GM12878 (cell line): ENCODE data around the gene SCG3. TPM values are rescaled to one million over a fixed set of nuclear protein-coding genes. Genes with fewer than 3 reads are reported as not detected.
A peak's percentile ranks its signal among the peaks of the same experiment; 100 is the strongest.

Source experiments
- ATAC-seq: fragments of 200-7000 bp; cut with Tn5 transposase; 3 replicates; pipeline ENCODE4 v1.9.1; 2020; ENCODE audit warnings: mild to moderate bottlenecking, moderate library complexity
- BruUV-seq: library from RNA; stranded (reverse); fragments of 400-500 nt; replicated peaks from 2 replicates; lab custom pipeline; 2021; lab: Mats Ljungman, UMichigan
- CTCF ChIA-PET: fragments of 300-600 bp; sonication (Branson Sonifier 250); formaldehyde crosslinking; extraction: SDS; loops from one replicate; lab custom pipeline; 2021; ENCODE audit warnings: inconsistent platforms; lab: Yijun Ruan, JAX
- POLR2A ChIA-PET: fragments of 350-600 bp; formaldehyde crosslinking; extraction: SDS; loops from one replicate; lab custom pipeline; 2021; ENCODE audit warnings: inconsistent platforms; lab: Charles Lee
- RAD21 ChIA-PET: fragments of 300-600 bp; sonication (Branson Sonifier 250); formaldehyde crosslinking; loops from one replicate; lab custom pipeline; 2023; ENCODE audit warnings: antibody characterized with exemption; ENCODE audit not compliant: unreplicated experiment; lab: Charles Lee
- SMC1A ChIA-PET: fragments of 300-600 bp; sonication (Branson Sonifier 250); formaldehyde crosslinking; loops from one replicate; lab custom pipeline; 2023; ENCODE audit not compliant: unreplicated experiment, uncharacterized antibody; lab: Charles Lee
- DNase-seq: peaks from one replicate; pipeline ENCODE4 v3.0.0-alpha.2; 2011; ENCODE audit warnings: low read depth, low spot score
- FAIRE-seq: peaks from 3 replicates; lab custom pipeline; 2011; peaks lifted over from hg19 to GRCh38; lab: Jason Lieb, UNC
- H2AFZ ChIP-seq: 2 replicates; pipeline ENCODE4 v1.6.0; 2011; ENCODE audit warnings: low read depth, low read length, control low read depth; ENCODE audit not compliant: control insufficient read depth
- H3K27ac ChIP-seq: 2 replicates; pipeline ENCODE4 v1.5.1; 2011; ENCODE audit warnings: control low read depth; ENCODE audit not compliant: control insufficient read depth, insufficient read depth
- H3K27me3 ChIP-seq, 2 experiments: replicated peaks in 1 of 2; 2 replicates each; pipeline versions ENCODE4 v1.6.0 to v1.6.1; 2011; ENCODE audit warnings: low read length in 1 of 2; ENCODE audit not compliant: control insufficient read depth in 2 of 2, insufficient read depth in 2 of 2
- H3K36me3 ChIP-seq, 2 experiments: 2 replicates each; pipeline ENCODE4 v1.5.1; 2011; ENCODE audit warnings: low read length in 1 of 2; ENCODE audit not compliant: control insufficient read depth in 2 of 2, insufficient read depth in 2 of 2
- H3K4me1 ChIP-seq: 2 replicates; pipeline ENCODE4 v1.6.1; 2011; ENCODE audit warnings: mild to moderate bottlenecking, low read length, moderate library complexity, mixed read lengths; ENCODE audit not compliant: control insufficient read depth, insufficient read depth
- H3K4me2 ChIP-seq: 2 replicates; pipeline ENCODE4 v1.6.0; 2011; ENCODE audit warnings: control low read depth; ENCODE audit not compliant: control insufficient read depth, insufficient read depth
- H3K4me3 ChIP-seq: fragments of 200-600 bp; sonication (generic); 2 replicates; pipeline ENCODE4 v1.5.1; 2016
- H3K79me2 ChIP-seq: 2 replicates; pipeline ENCODE4 v1.6.0; 2011; ENCODE audit warnings: low read length; ENCODE audit not compliant: control insufficient read depth, insufficient read depth
- H3K9ac ChIP-seq: 2 replicates; pipeline ENCODE4 v1.8.0; 2011; ENCODE audit warnings: low read length, control low read depth, mixed read lengths; ENCODE audit not compliant: control insufficient read depth, insufficient read depth
- H3K9me3 ChIP-seq: replicated peaks from 3 replicates; pipeline ENCODE4 v1.5.1; 2011; ENCODE audit warnings: mild to moderate bottlenecking, low read length; ENCODE audit not compliant: control insufficient read depth, insufficient read depth
- H4K20me1 ChIP-seq: 2 replicates; pipeline ENCODE4 v1.6.0; 2011; ENCODE audit not compliant: control insufficient read depth, insufficient read depth
- CTCF ChIP-seq, 3 experiments: IDR thresholded peaks in 2 of 3; conservative IDR thresholded peaks in 1 of 3; 2 replicates each; pipeline ENCODE4 v1.5.1; 2011; ENCODE audit warnings: low read depth in 3 of 3, low read length in 3 of 3, mild to moderate bottlenecking in 3 of 3, control low read depth in 2 of 3, moderate library complexity in 2 of 3, inconsistent platforms in 1 of 3, mixed read lengths in 1 of 3; ENCODE audit not compliant: control insufficient read depth in 2 of 3, insufficient read depth in 1 of 3; ENCODE audit errors: extremely low read depth in 1 of 3
- MXI1 ChIP-seq: fragments of 150-350 bp; IDR thresholded peaks from 2 replicates; pipeline ENCODE4 v1.6.1; 2011; ENCODE audit warnings: low read depth, mild to moderate bottlenecking, inconsistent platforms, low read length, improper control_type of control experiment
- NFYB ChIP-seq: IDR thresholded peaks from 2 replicates; pipeline ENCODE4 v1.6.1; 2011; ENCODE audit warnings: low read depth, mild to moderate bottlenecking, low read length, improper control_type of control experiment, moderate library complexity; ENCODE audit not compliant: insufficient read depth
- SMC3 ChIP-seq: IDR thresholded peaks from 2 replicates; pipeline ENCODE4 v1.6.1; 2011; ENCODE audit warnings: low read length, improper control_type of control experiment, borderline replicate concordance
- WGBS: methylation state at CpG from one replicate; pipeline ENCODE4 v1.1.6; 2016; ENCODE audit warnings: low lambda C conversion rate; ENCODE audit not compliant: insufficient replicate concordance, insufficient coverage; ENCODE audit errors: missing lambda C conversion rate; 5-methylcytosine and 5-hydroxymethylcytosine counted together
- in situ Hi-C: fragments of 300-500 bp; cut with MboI; formaldehyde crosslinking; loops from 9 replicates; pipeline ENCODE4 v1.14.3; 2018; ENCODE audit warnings: mixed read lengths
- intact Hi-C: fragments of 100-400 bp; cut with micrococcal nuclease; formaldehyde crosslinking; loops from one replicate; pipeline ENCODE4 v1.14.2; 2022; ENCODE audit not compliant: unreplicated experiment
- polyA plus RNA-seq, 11 experiments: library from polyadenylated mRNA; depleted of rRNA in 4 of 11; unstranded in 6 of 11; stranded (reverse) in 5 of 11; fragments of >200 nt; fragmentation: Nextera tagmentation in 4 of 11; fragmentation: Illumina TruSeq in 1 of 11; extraction: Ambion mirVana in 4 of 11; extraction: Trizol in 1 of 11; gene quantifications; 1 replicate in 1 of 11; 2 replicates in 10 of 11; pipeline versions ENCODE4 v1.2.1 to v1.2.3, GENCODE V29; 2011 to 2016; ENCODE audit warnings: inconsistent platforms in 2 of 11, missing spikeins in 2 of 11, low read depth in 1 of 11
- total RNA-seq, 4 experiments: library from RNA; depleted of rRNA in 3 of 4; stranded (reverse); fragments of >200 nt in 3 of 4; fragmentation: Illumina TruSeq in 1 of 4; extraction: Trizol in 1 of 4; gene quantifications; 2 replicates each; pipeline versions ENCODE4 v1.2.1 to v1.2.3, GENCODE V29; 2013 to 2021

SCG3 gene
- total and polyA plus RNA-seq, 10 of the 15 experiments (the other 5 are each of a cell fraction or from before 2014, with no cell fraction given), result 0.03 to 0.15 (median 0.04) TPM; not detected in 7

GRCh38 chr15:51688863-51689262 lies 7.6 kb downstream of the SCG3 start:
- peak; percentile 42; the same call in 1 of the 2 replicates for TF ChIP-seq SMC3
- no peak for TF ChIP-seq NFYB
- TF ChIP-seq MXI1, result no peak
- peak; percentile 13 to 23 (median 21); a peak in 2 of 6 replicates for TF ChIP-seq CTCF (IDR thresholded peaks at IDR 0.05 in 2 of 3, conservative IDR thresholded peaks at IDR 0.05 in 1 of 3; ENCODE audit: control insufficient read depth in 2 of 3, extremely low read depth in 1 of 3, insufficient read depth in 1 of 3, low read depth in 3 of 3, low read length in 3 of 3)
- TF ChIP-seq, all 136 proteins: peak for 2
- in situ Hi-C loops (no loop called here), intact Hi-C loops (no loop called here)
- SMC1A ChIA-PET, result interaction anchor here (0.9 to 4.5 kb wide), 6 partner anchors 8 to 281 kb away, joined by 3 to 18 read pairs (median 6); no protein-coding TSS in a partner anchor
- Histone ChIP-seq H3K36me3 (no peaks in the 10 kb centered on the region), H3K4me3 (no peak overlapping the region), H3K27ac (no peak overlapping the region), H3K4me2 (no peak overlapping the region), H3K4me1 (no peaks in the 10 kb centered on the region), H2AFZ (no peak overlapping the region), H3K27me3 (peaks cover 0 to 4% of the 10 kb centered on the region in 2 experiments; a peak in 1 of 4 replicates), H3K79me2 (no peaks in the 10 kb centered on the region), H4K20me1 (no peaks in the 10 kb centered on the region), H3K9me3 (no peaks in the 10 kb centered on the region), H3K9ac (no peak overlapping the region)
- BruUV-seq, result no TSS peak
- 91% methylated on average over 2 of the region's 2 CpGs for WGBS
- RAD21 ChIA-PET, result interaction anchor here (1.0 to 1.4 kb wide), 4 partner anchors 38 to 88 kb away, joined by 3 to 7 read pairs (median 5); no protein-coding TSS in a partner anchor
- CTCF ChIA-PET, result interaction anchor here (1.1 to 3.7 kb wide), 4 partner anchors 39 to 88 kb away, joined by 4 to 13 read pairs (median 9); no protein-coding TSS in a partner anchor
- ATAC-seq (peak; percentile 65; the same call in 2 of the 3 replicates), DNase-seq (no peak), FAIRE-seq (no peak)
- POLR2A ChIA-PET, result no interaction called here
